ENCODE measurements around the gene FMO5.
"Not testable (repeated sequence)": the region's sequence is repeated elsewhere in the genome, so short reads cannot be mapped to it uniquely, and the experiment has no call there.

FMO5 gene

DNA sequence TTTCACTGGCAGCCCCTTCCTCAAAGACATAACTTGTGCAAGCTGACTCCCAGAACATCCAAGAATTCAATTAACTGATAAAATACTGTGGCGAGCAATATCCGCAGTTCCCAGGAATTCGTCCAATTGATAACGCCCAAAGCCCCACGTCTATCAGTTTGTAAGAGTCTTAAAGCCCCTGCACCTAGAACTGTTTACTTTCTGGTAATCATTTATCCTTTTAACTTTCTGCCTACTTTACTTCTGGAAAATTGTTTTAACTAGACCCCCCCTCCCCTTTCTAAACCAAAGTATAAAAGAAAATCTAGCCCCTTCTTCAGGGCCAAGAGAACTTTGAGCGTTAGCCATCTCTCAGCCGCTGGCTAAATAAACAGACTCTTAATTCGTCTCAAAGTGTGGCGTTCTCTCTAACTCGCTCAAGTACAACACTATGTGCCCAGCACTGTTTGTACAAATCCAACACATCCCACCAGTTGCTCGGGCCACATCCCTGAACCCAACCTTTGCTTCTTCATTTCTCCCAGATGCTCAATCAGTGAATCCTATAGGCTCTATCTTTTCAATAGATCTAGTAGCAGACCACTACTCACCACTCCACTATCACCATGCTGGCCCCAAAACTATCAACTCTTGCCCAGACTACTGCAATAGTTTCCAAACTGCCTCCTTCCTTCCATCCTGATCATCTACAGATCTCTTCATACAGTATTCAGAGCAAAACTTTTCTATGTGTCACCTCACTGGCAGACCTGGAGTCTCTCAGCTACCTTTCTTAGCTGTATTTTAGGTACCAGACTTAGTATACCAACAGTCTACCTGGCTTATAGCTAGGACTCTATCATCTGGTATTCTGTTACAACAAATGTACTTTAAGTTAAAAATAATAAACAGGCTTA, 14.0 kb upstream of the FMO5 start:
- no peak for DNase-seq

DNA sequence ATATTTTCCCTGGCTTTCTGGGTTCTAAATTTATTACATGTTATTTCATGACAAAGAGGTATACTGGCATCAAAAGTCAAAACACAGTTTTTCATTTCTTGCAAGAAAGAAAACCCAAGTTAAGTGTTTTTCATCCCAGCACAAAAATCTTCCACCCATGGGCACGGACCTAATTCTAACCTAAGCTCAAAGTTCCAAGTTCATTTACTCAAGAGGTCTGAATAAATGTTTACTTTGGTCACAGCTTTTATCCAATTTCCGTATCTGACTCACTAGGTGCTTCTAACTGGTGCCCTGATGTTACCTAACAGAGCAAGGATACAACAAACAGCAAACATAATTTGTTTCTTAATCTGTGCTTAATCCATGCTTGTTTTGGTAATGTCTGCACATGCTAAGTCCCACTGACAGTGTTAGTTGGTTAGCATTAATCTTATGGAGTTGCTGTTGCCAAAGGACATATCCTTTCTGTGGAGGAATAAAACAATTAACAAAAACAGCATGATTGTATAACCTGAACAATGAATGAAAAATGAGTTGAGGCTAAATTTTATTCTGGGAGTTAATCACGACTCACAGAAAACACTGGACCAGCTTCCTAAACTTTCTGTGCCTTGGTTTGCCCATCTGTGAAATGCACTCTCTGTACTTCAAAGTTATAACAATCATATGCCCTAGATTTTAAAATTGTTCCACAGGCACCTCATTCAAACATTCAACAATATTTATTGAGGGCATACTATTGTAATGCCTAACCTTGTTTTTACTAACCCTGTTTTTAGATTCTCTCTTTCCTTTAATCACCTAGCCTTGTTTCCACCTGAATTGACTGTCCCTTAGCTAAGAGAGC, 13.1 kb upstream of the FMO5 start:
- DNase-seq = no peak

DNA sequence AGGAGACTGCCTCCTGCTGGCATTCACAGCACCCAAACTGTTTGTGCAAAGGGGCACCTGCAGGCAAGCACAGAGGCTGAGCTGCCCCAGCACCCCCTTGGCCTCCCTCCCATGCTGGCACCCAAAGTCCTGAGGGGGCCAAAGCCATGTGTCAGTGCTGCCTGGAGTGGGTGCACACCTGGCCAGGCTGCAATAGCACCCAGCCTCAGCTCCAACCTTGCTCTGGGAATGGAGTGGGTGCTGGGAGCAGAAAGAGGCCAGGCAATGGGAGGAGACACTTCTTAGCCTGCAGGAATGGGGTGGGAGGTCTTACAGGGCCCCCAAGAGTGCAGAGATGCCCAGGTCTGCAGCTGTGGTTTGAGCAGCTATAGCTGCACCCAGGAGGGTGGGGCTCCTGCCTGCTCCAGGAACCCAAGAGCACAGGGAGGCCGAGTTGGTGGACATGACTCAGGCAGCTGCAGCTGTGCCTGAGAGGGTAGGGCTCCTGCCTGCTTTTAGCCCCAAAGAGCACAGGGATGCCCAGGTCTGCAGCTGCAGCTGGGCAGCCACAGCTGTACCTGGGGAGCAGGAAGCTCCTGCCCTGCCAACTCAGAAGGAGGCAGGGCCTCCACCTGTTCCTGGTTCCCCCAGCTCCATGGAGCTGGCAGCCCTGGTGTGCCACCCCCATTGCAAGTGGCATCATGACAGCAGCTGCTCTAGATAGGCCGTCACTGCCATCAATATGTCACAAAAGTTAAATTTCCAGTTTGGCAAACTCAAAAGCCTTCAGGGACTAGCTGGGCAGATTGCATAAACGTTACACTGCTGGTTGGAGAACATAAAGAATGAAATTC, 12.0 kb upstream of the FMO5 start:
- DNase-seq = no peak

DNA sequence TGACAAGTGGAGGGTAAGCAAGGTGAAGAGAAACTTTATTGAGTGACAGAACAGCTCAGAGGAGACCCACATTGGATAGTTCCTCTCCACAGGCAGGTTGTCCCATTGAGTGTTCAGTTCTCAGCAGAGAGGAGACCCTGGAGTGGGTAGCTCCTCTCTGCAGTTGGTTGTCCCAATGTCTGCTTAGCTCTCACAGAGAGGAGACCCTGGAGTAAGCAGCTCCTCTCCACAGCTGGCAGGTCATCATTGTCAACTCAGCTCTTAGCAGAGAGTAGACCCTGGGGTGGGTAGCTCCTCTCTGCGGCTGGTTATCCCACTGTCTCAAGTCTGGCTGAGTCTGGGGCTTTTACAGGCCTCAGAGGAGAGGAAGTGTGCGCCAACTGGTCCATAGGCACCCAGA, 11.3 kb upstream of the FMO5 start:
- DNase-seq = no peak

DNA sequence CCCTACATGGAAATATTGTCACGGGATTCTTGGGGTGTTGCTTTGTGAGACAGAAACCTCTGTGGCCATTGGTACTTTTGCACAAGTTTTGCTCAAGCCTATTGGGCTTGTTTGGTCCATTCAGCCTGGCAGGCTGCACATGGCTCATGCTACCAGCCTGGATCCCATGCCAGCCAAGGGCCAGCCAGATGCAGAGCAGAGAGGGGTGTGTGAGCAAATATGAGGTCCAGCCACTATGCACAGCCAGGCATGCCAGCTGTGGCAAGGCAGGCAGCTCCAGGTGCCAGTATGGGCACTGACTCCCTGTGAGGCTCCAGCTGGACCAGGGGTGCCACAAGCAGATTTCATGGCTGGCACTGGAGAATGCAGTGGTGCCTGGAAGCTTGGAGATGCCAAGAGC, 10.7 kb upstream of the FMO5 start:
- no peak for DNase-seq

DNA sequence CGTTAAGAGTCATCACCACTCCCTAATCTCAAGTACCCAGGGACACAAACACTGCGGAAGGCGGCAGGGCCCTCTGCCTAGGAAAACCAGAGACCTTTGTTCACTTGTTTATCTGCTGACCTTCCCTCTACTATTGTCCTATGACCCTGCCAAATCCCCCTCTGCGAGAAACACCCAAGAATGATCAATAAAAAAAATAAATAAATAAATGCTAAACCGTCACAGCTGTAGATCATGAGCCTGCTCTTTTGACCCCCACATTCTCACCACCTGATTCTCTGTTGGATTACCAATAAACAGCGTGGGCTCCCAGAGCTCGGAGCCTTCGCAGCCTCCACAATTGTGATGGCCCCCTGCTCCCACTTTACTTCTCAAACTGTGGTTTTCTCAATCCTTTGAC, 8.8 kb upstream of the FMO5 start:
- not testable (repeated sequence) for DNase-seq

DNA sequence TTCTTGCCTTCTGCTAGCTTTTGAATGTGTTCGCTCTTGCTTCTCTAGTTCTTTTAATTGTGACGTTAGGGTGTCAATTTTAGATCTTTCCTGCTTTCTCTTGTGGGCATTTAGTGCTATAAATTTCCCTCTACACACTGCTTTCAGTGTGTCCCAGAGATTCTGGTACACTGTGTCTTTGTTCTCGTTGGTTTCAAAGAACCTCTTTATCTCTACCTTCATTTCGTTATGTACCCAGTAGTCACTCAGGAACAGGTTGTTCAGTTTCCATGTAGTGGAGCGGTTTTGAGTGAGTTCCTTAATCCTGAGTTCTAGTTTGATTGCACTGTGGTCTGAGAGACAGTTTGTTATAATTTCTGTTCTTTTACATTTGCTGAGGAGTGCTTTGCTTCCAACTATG, 5.9 kb upstream of the FMO5 start:
- DNase-seq = not testable (repeated sequence)

DNA sequence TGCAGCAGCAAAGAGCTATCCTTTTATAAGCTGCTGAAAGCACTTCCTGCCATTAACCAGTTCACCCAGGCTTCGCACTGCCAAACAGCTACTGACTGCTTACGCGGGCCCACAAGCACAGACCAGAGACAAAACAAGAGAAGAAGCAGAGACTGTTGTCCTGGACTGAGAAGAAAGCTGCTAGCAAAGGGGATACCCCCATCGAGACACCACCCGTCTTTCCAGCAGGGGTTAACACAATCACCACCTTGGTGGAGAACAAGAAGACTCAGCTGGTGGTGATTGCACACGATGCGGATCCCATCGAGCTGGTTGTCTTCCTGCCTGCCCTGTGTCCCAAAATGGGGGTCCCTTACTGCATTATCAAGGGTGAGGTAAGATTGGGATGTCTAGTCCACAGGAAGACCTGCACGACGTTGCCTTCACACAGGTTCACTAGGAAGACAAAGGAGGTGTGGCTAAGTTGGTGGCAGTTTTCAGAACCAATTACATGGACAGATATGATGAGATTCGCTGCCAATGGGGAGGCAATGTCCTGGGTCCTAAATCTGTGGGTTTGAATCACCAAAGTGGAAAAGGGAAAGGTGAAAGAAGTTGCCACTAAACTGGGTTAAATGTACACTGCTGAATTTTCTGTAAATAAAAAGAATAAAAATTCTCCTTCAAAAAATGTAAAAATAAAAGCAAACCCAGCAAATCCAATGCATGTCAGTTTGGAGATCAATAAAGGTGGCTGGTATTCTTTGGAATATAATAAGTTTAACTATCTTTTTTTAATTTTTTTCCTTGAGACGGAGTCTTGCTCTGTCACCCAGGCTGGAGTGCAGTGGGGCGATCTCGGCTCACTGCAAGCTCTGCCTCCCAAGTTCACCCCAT, 1.2 kb downstream of the FMO5 start:
- DNase-seq = no peak

DNA sequence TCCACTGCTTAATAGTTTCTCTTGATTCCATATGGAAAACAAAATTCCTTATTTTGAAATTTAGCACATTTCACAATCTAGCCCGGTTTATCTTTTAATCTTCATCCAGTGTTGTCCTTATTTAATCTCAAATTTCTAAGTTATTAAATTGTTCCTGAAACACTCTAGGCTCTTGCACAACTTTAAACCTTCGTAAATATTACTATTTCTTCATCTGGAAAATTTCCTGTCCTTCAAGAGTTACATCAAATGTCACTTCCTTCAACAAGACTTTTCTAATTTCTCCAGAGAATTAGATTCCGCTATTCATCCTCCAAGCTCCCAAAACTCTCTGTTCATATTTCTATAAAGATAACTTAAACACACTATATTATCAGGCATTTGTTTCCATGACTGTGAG, 6.5 kb downstream of the FMO5 start:
- DNase-seq = no peak

DNA sequence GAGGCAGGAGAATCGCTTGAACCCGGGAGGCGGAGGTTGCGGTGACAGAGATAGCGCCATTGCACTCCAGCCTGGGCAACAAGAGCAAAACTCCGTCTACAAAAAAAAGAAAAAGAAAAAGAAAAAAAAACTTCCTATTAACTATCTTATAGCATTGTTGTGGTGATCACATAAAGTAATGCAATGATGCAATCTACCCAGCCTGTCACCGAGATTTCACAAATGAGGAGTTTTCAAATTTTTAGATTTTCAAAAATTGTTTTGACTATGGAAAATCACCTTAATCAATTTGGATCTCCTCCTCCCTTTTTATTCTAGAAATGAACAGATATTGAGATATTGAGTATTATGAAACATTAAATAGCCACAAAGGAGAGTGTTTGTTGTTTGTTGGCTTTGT, 8.0 kb downstream of the FMO5 start:
- DNase-seq = no peak

DNA sequence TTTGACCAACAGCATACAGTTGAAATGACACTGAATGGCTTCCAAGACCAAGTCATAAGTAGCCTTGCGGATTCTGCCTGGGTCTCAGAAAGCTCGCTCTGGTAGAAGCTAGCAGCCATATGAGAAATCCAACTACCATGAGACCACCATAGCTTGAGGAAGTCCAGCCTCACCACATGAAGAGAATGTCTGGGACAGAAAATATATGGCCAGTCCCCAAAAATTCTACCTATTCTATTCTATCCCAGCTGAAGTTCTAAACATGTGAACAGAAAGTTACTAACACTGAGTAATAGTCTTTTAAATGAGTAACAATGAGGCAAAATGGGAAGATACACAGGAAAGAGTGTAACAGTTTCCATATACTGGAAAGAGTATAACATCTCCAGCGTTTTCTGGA, 9.0 kb downstream of the FMO5 start:
- no peak for DNase-seq

DNA sequence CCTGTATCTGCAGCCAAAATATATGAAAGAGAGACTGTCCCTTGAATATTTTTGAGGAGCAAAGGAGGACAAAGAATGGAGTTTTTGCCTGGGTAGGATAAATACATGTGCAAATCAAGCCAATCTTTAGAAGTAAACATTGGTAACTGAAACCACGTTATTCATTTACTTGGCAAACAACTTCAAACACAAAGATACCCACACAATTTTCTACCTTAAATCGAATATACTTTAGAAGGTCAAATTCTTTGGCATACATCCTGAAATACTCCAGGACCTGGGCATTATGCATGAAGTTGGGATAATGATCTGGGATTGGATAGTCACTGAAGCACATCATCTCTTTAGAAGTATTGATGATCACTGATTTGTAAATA, 9.6 kb downstream of the FMO5 start:
- no peak for DNase-seq

DNA sequence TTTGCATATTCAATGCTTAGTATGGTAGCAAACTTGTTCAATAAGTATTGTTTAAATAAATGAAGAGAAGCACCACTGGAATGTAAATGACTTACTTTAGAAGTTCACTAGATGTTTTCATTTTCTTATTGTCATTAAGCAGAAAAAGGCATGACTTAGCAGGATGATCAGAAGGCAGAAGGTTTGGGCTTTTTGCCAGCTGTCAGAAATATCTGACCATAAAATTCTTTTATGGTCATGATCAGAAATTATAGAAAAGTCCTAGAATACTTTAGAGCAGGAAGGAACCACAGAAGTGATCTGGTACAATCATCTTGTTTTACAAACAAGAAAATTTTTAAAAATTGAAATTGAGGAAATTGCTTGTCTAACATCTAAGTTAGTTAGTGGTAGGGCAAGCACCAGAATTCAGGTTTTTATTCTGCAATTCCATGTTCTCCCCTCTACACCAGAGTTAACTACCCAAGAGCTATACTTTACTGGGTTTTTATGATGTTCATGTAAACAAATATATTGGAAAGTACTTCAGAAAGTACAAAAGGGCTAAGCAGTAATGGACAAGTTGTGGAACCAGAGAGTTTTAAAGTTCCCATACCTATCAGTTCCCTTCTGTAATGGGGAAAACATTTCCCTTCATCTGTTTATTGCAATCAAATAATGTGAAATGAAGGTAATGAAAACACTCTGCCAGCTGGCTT, 10.1 kb downstream of the FMO5 start:
- peak; percentile 31 for DNase-seq

DNA sequence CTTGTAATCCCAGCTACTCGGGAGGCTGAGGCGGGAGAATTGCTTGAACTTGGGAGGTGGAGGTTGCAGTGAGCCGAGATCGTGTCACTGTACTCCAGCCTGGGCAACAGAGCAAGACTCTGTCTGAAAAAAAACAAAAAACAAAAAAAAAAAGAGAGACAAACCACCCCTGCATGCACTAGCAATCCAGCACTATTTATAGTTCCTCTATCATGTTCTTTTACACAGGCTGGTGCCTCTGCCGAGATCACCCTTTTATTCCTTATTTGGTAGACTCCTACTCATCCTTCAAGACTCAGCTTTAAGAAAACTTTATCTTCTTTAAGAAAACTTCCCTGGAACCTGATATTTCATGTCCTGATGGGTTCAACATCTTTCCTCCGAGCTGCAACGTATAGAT, 10.8 kb downstream of the FMO5 start:
- no peak for DNase-seq

DNA sequence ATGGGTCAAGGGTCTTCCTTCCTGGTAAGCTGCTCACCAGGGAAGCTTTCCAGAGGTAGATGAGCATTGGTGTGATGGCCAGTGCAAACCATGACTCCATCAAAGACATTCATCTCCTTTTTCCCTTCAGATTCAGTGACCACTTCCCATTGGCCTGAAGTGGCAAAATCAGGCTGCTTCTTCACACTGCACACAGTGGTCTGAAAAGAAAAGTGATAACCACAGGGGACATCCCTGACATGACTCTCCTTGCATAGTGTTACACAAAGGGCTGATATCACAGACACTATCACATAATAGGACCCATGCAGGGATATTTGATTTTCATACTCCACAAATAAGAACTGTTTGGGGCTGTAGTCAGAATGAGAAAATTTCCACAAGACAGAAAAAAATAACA, 11.9 kb downstream of the FMO5 start:
- no peak for DNase-seq

DNA sequence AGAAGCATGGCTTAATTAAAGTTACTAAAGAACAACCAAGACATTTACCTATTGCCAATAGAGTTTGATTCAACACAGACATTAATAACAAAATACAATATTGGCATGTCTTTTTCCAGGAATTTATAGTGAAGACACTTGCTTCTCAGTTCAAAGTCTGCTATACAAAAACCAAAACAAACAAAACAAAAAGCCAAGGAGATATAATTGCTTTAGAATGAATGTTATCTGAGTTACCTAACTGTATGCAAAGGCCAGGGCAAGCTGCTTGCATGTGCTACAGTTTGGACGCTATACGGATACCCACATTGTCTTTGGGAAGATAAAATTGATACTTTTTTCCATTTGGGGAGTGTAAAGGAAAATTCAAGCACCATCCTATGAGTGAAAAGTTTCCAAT, 13.6 kb downstream of the FMO5 start:
- no peak for DNase-seq

DNA sequence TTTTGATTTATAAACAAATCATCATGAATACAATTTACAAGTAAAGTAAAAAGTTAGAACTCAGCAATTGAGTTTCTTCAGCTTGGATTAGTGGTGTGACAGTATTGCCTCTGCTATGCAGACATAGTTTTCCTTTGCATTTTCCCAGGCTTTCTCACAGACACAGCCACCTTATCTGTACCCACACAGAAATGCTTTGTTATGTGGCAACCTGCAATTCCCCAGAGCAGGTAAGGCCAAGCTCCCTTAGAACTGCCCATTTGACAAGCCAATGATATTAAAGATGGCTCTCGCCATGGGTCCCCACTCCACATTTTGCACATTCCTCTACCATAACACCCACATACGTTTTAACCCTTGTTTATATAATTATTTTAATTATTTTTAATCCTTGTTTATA, 14.2 kb downstream of the FMO5 start:
- DNase-seq = no peak

DNA sequence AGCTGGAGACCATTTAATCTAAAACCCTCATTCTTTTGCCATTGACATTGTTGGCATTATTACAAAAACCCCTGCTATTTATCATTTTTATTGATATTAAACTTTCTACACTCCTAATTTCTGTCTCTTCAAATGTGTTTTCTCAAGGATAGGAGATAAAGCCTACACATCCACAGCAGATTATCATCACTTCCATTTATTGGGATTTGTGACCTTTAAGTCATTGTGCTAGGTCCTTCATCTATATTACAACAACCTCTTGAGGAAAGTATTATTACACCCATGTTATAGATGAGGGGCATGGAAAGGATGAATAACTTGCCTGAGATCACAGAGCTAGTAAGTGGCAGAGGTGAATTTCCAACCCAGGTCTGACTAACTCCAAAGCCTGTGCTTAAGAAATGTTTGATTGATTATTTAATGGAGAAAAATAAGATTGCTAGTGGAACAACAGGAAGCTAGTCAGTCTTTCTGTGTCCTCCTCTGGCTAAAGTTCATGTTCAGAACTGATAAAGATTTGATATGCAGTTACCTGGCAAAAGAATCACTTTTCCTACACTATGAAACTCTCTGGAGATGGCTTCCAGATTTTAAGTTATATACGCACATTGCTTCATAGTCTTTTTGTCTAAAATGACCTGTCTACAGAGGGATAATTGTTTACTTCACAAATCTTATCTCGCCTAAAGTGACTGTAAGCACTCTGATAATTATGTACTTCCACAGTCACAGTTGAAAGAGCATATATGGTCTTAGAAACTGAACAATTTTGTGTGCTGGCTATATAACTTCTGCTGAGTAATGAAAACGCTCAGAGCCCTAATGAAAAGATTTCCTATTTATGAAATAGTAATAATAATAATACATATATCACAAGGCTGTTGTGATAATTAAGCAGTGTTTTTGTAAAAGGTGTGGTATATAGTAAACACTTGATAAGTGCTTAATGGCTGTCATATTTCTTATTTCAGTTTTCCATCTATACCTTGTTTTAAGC, 15.0 kb downstream of the FMO5 start:
- no peak for DNase-seq

DNA sequence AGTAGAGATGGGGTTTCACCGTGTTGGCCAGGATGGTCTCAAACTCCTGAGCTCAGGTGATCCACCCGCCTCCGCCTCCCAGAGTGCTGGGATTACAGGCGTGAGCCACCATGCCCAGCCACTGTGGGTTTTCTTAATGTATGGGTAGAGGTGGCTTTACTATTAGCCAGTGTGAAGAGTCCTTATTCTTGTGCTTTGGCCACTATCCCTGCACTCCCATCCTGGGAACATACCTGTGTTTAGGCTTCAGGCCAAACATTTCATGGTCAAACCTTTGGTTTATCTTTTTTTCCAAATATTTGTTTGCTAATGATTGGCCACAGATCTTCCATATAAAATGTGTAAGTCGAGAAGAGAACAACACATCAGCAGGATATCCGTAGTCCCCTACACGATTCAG, 16.5 kb downstream of the FMO5 start:
- no peak for DNase-seq

DNA sequence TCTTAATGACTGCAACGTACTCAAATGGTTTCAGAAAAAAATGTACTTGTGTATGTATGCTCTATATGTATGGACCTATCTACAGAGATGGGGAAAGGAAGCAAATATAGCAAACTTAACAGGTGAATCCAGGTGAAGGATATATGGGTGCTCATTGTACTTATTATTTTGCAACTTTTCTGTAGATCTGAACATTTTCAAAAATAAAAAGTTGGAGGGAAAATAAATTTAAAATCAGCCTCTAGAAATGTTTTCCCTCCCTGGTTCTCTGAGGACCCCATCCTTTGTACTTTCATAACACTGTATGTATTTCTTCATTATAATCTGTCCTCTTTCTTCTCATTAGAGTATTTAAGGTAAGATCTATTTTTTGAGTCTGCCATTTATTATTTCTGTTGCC, 17.9 kb downstream of the FMO5 start:
- no peak for DNase-seq
